K562 (cell line): ENCODE data around the gene CNOT6L. TPM values are rescaled to one million over a fixed set of nuclear protein-coding genes. Genes with fewer than 3 reads are reported as not detected.

Experiments
- ARNT ChIP-seq, 2 experiments: fragments of 450-650 bp; IDR thresholded peaks; 2 replicates each; pipeline ENCODE4 v1.6.1; 2016; ENCODE audit warnings: mild to moderate bottlenecking in 1 of 2
- BDP1 ChIP-seq: IDR thresholded peaks from 3 replicates; pipeline ENCODE4 v1.6.1; 2011; ENCODE audit not compliant: insufficient read length, insufficient read depth
- CHD1 ChIP-seq: fragments of 200-600 bp; sonication (generic); IDR thresholded peaks from one replicate; pipeline ENCODE4 v1.6.1; 2012; ENCODE audit warnings: mild to moderate bottlenecking, moderate library complexity, low read length, inconsistent platforms
- IRF2 ChIP-seq: sonication (generic); formaldehyde crosslinking; IDR thresholded peaks from 2 replicates; pipeline ENCODE4 v1.8.1; 2022; ENCODE audit warnings: mild to moderate bottlenecking, missing genetic modification reagents
- MTA1 ChIP-seq: fragments of 450-650 bp; IDR thresholded peaks from 2 replicates; pipeline ENCODE4 v1.6.1; 2017; ENCODE audit warnings: borderline replicate concordance
- NR2C1 ChIP-seq, 2 experiments: fragments of 450-650 bp; IDR thresholded peaks; 2 replicates each; pipeline ENCODE4 v1.6.1; 2017; ENCODE audit warnings: mild to moderate bottlenecking in 2 of 2, antibody characterized with exemption in 1 of 2, inconsistent platforms in 1 of 2, missing compliant biosample characterization in 1 of 2, missing genetic modification characterization in 1 of 2
- NR2C2 ChIP-seq, 2 experiments: fragments of 200-800 bp in 1 of 2; sonication (Bioruptor generic) in 1 of 2; sonication (generic) in 1 of 2; formaldehyde crosslinking in 1 of 2; IDR thresholded peaks; 2 replicates each; pipeline versions ENCODE4 v1.6.1 to v1.8.0; 2016 to 2022; ENCODE audit warnings: mild to moderate bottlenecking in 1 of 2, missing compliant biosample characterization in 1 of 2, missing genetic modification characterization in 1 of 2, missing genetic modification reagents in 1 of 2
- NR4A1 ChIP-seq, 2 experiments: fragments of 250-450 bp in 1 of 2; fragments of 450-650 bp in 1 of 2; sonication (Bioruptor Pico) in 1 of 2; IDR thresholded peaks; 2 replicates each; pipeline versions ENCODE4 v1.4.0 to v1.6.1; 2016 to 2020; ENCODE audit warnings: mild to moderate bottlenecking in 2 of 2, missing compliant biosample characterization in 1 of 2, missing genetic modification characterization in 1 of 2, moderate library complexity in 1 of 2
- PCBP1 ChIP-seq: fragments of 200-400 bp; formaldehyde crosslinking; IDR thresholded peaks from 2 replicates; pipeline ENCODE4 v1.6.1; 2018; ENCODE audit warnings: mild to moderate bottlenecking, low read depth, low read length; ENCODE audit not compliant: poor library complexity, severe bottlenecking
- SIN3A ChIP-seq, 2 experiments: fragments of 150-350 bp in 1 of 2; IDR thresholded peaks; 2 replicates each; pipeline ENCODE4 v1.6.1; 2011 to 2016; ENCODE audit warnings: borderline replicate concordance in 2 of 2, low read depth in 2 of 2, low read length in 2 of 2, mild to moderate bottlenecking in 2 of 2, moderate library complexity in 2 of 2; ENCODE audit not compliant: control insufficient read depth in 1 of 2
- SMAD1 ChIP-seq: fragments of 150-350 bp; IDR thresholded peaks from 2 replicates; pipeline ENCODE4 v1.6.1; 2014; ENCODE audit warnings: low read length, low read depth; ENCODE audit not compliant: partially characterized antibody
- TCF7 ChIP-seq: sonication (generic); IDR thresholded peaks from 2 replicates; pipeline ENCODE4 v1.6.1; 2016; ENCODE audit warnings: antibody characterized with exemption, borderline replicate concordance
- ZNF431 ChIP-seq: sonication (generic); formaldehyde crosslinking; IDR thresholded peaks from 2 replicates; pipeline ENCODE4 v1.8.0; 2022; ENCODE audit warnings: mild to moderate bottlenecking, missing genetic modification reagents
- ZNF518B ChIP-seq: fragments of 250-450 bp; sonication (Bioruptor Pico); IDR thresholded peaks from 2 replicates; pipeline ENCODE4 v1.5.0; 2021; ENCODE audit warnings: mild to moderate bottlenecking, moderate library complexity
- polyA plus RNA-seq, 8 experiments: library from polyadenylated mRNA; depleted of rRNA in 4 of 8; stranded (reverse) in 5 of 8; unstranded in 3 of 8; fragments of >200 nt; fragmentation: Nextera tagmentation in 2 of 8; fragmentation: Illumina TruSeq in 1 of 8; extraction: Ambion mirVana in 2 of 8; extraction: Trizol in 1 of 8; gene quantifications; 2 replicates each; pipeline versions ENCODE4 v1.2.1 to v1.2.3, GENCODE V29; 2011 to 2014; ENCODE audit warnings: inconsistent platforms in 1 of 8, missing spikeins in 1 of 8
- total RNA-seq, 7 experiments: library from RNA; depleted of rRNA in 6 of 7; stranded (reverse); fragments of >200 nt in 6 of 7; fragmentation: Illumina TruSeq in 2 of 7; extraction: Trizol in 2 of 7; gene quantifications; 2 replicates each; pipeline versions ENCODE4 v1.2.1 to v1.2.3, GENCODE V29; 2011 to 2021; ENCODE audit warnings: low replicate concordance in 1 of 7
- TF ChIP-seq, protein P1 (sequence below), 2 experiments: fragments of 450-650 bp in 1 of 2; IDR thresholded peaks; 2 replicates each; pipeline ENCODE4 v1.6.1; 2011 to 2017; ENCODE audit warnings: low read depth in 2 of 2, antibody characterized with exemption in 1 of 2, borderline replicate concordance in 1 of 2, low read length in 1 of 2, mild to moderate bottlenecking in 1 of 2, mixed read lengths in 1 of 2; ENCODE audit not compliant: control insufficient read depth in 1 of 2
- TF ChIP-seq, protein P2 (sequence below): sonication (generic); formaldehyde crosslinking; IDR thresholded peaks from 2 replicates; pipeline ENCODE4 v1.5.0; 2020; ENCODE audit warnings: missing genetic modification reagents

Gene CNOT6L
- total and polyA plus RNA-seq, 9 of the 15 experiments (the other 6 are each of a cell fraction or from before 2014, with no cell fraction given), result 3.7 to 27.9 (median 6.5) TPM

- TF ChIP-seq, protein P1, sequence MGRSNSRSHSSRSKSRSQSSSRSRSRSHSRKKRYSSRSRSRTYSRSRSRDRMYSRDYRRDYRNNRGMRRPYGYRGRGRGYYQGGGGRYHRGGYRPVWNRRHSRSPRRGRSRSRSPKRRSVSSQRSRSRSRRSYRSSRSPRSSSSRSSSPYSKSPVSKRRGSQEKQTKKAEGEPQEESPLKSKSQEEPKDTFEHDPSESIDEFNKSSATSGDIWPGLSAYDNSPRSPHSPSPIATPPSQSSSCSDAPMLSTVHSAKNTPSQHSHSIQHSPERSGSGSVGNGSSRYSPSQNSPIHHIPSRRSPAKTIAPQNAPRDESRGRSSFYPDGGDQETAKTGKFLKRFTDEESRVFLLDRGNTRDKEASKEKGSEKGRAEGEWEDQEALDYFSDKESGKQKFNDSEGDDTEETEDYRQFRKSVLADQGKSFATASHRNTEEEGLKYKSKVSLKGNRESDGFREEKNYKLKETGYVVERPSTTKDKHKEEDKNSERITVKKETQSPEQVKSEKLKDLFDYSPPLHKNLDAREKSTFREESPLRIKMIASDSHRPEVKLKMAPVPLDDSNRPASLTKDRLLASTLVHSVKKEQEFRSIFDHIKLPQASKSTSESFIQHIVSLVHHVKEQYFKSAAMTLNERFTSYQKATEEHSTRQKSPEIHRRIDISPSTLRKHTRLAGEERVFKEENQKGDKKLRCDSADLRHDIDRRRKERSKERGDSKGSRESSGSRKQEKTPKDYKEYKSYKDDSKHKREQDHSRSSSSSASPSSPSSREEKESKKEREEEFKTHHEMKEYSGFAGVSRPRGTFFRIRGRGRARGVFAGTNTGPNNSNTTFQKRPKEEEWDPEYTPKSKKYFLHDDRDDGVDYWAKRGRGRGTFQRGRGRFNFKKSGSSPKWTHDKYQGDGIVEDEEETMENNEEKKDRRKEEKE (IDR thresholded peaks at IDR 0.05; ENCODE audit: borderline replicate concordance in 1 of 2, control insufficient read depth in 1 of 2, low read depth in 2 of 2, low read length in 1 of 2), result no peak
- TF ChIP-seq NR2C2 (CRISPR knock-in tag; IDR thresholded peaks at IDR 0.05) (no peak), NR2C2 (tag; IDR thresholded peaks at IDR 0.05) (no peak), PCBP1 (no peak), NR2C1 (IDR thresholded peaks at IDR 0.05) (no peak), NR2C1 (tag; IDR thresholded peaks at IDR 0.05) (no peak), IRF2 (CRISPR knock-in tag) (no peak), ARNT (IDR thresholded peaks at IDR 0.05) (no peak), NR4A1 (CRISPR knock-in tag; IDR thresholded peaks at IDR 0.05) (no peak), NR4A1 (tag; IDR thresholded peaks at IDR 0.05) (no peak), CHD1 (peak; percentile 66), SMAD1 (no peak), BDP1 (no peak), ZNF431 (CRISPR knock-in tag) (0 out of 2 replicates have a peak, but pooled peaks have one; percentile 13), MTA1 (no peak), TCF7 (no peak), ZNF518B (CRISPR knock-in tag) (no peak), SIN3A (IDR thresholded peaks at IDR 0.05; ENCODE audit: borderline replicate concordance in 2 of 2, control insufficient read depth in 1 of 2, low read depth in 2 of 2, low read length in 2 of 2) (0 out of 4 replicates have a peak, but pooled peaks of 1 of the 2 experiments have one; percentile 34)
- TF ChIP-seq, protein P2, sequence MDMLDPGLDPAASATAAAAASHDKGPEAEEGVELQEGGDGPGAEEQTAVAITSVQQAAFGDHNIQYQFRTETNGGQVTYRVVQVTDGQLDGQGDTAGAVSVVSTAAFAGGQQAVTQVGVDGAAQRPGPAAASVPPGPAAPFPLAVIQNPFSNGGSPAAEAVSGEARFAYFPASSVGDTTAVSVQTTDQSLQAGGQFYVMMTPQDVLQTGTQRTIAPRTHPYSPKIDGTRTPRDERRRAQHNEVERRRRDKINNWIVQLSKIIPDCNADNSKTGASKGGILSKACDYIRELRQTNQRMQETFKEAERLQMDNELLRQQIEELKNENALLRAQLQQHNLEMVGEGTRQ (CRISPR knock-in tag), result no peak
Measured at GRCh38 chr4:77818602-77819403, at the start of gene CNOT6L (continued).
